ENCODE data around the gene KARS1.
"Not testable (repeated sequence)": the region's sequence is repeated elsewhere in the genome, so short reads cannot be mapped to it uniquely, and the experiment has no call there.

Gene KARS1

DNA sequence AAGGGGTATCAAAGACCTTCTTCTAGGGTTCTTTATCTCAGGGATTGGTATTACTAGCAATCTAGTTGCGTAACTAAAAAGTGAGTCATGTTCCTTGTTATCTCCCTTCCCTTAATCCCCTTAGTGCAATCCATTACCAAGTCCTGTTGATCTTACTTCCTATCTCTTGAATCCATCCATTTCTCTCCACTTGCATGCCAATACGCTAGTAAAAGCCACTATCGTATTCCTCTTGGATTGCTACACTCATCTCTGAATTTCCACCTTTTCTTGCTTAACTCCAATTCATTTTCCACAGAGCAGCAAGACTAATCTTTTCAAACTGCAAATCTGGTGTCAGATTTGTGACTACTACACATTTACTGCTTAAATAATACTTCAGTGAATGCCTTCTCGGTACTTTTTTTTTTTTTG is 22.5 kb downstream of the KARS1 start:
- no peak for DNase-seq (ENCODE audit: low spot score)

GRCh38 chr16:75622761-75623605 is 24.5 kb downstream of the KARS1 start, which contains the start of gene ADAT1:
ADAT1 (minus strand) TSS chr16:75623281; CDS start chr16:75620799, 2,482 bp downstream.
- peak; percentile 94 for DNase-seq (ENCODE audit: low spot score)

GRCh38 chr16:75621170-75621477 is 26.3 kb downstream of the KARS1 start:
- no peak for DNase-seq (ENCODE audit: low spot score)

GRCh38 chr16:75620326-75621169 is 26.9 kb downstream of the KARS1 start:
- DNase-seq (ENCODE audit: low spot score), result no peak

DNA sequence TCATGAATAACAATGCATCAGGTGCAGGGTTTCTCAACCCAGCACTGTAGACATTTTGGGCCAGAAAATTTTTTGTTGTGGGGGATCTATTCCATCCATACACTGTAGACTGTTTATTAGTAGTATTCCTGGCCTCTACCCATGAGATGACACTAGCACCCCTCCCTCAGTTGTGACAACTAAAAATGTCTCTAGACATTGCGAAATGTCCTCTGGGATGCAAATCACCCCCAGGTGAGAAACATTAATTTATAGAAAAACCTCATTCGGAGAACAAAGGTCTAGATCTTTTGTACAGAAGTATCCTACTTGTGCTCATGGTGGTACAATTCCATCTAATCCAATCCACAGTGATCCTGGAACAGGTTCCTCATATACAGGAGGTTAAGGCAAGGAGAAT is 28.7 kb downstream of the KARS1 start:
- DNase-seq (ENCODE audit: low spot score), result no peak

DNA sequence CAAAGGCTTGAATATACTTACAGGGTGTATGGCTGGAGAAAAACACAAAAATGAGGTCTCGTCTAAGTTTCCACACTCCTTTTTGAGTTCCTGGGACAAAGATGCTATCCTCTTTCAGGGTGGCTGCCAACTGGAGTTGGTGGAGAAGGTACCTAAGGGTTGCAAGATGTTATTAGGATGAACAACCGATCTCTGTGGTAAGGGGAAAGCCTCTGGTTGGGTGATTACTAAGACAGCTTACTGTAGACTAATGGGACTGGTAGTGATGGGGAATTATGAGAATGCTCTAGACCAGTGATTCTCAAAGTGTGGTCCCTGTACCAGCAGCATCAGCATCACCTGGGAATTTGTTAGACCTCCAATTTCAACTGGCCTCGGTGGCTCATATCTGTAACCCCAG is 30.3 kb downstream of the KARS1 start:
- no peak for DNase-seq (ENCODE audit: low spot score)

DNA sequence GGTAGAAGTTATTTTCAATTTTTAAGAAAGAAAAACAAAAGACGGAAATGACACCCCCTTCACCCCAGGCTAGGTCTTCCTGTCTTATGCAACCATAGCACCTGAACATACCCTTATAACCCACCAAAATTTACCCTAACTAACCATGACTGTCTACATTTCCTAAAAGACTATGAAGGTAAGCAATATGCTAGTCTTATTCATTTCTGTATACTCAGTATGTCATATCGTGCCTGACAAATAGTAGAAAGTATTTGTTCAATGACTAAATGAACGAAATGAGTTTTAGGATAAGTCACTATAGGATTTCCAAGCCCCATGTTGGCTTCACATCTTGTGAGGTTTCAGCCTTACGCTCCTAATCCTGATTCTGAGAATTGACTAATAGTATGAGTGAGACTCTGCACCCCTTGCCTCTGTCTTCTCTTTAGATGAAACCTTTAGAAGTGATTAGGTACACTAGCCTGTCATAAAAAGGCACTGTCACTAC is 30.9 kb downstream of the KARS1 start:
- no peak for DNase-seq (ENCODE audit: low spot score)

- no peak for DNase-seq (ENCODE audit: low spot score)
These were observed 31.8 kb downstream of the KARS1 start for GRCh38 chr16:75615619-75616018.

- DNase-seq (ENCODE audit: low spot score), result no peak
These were observed 33.2 kb downstream of the KARS1 start for GRCh38 chr16:75614066-75614897.

GRCh38 chr16:75606507-75606906 is 41.0 kb downstream of the KARS1 start:
- DNase-seq (ENCODE audit: low spot score), result no peak

DNA sequence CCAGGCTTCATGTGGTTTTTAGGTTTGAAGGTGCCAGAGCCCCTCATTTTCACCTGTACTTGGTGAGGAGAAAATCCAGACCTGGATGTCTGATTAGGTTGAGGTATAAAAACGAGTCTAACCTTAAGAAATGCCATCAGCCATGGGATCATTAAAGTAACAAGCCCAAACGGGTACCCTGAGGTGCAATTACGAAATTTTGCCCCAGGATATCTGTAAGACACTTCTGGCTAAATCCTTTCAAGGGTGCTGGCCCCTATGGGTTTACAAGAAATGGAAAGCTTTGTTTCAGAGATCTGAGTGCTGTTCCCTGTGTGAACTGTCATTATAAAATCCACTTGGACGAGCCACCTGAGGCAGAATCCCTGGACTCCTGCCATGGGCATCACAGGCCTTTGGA is 44.2 kb downstream of the KARS1 start:
- DNase-seq (ENCODE audit: low spot score), result no peak

GRCh38 chr16:75599452-75600277 is 47.8 kb downstream of the KARS1 start:
- no peak for DNase-seq (ENCODE audit: low spot score)

- DNase-seq (ENCODE audit: low spot score), result peak; percentile 60
These were observed 53.3 kb downstream of the KARS1 start for GRCh38 chr16:75593825-75594820.

DNA sequence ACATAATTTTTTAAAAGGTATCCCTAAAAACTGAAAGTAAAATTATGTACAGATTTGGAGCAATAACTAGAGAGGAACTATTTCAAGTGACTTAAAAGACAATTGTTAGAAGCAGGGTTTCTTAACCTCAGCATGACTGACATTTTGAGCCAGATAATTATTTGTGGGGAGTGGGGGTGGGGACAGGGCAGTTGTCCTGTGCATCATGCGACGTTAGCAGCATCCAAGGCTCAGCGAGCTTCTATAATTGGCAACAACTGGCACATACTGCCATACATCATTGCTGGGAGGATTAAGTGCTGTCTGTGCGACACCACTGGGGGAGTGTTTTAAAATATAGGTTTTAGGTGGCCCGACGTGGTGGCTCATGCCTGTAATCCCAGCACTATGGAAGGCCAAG is 54.2 kb downstream of the KARS1 start:
- DNase-seq (ENCODE audit: low spot score), result no peak

DNA sequence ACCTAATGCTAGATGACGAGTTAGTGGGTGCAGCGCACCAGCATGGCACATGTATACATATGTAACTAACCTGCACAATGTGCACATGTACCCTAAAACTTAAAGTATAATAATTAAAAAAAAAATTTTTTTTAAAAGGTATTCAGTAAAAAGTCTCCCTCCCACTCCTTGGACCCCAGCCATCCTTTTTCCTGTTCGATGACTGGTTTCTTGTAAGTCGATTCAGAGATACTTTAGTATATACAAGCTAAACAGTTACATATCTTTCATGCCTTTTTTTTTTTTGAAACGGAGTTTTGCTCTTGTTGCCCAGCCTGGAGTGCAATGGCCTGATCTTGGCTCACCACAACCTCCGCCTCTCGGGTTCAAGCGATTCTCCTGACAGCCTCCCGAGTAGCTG is 55.5 kb downstream of the KARS1 start:
- not testable (repeated sequence) for DNase-seq (ENCODE audit: low spot score)

DNA sequence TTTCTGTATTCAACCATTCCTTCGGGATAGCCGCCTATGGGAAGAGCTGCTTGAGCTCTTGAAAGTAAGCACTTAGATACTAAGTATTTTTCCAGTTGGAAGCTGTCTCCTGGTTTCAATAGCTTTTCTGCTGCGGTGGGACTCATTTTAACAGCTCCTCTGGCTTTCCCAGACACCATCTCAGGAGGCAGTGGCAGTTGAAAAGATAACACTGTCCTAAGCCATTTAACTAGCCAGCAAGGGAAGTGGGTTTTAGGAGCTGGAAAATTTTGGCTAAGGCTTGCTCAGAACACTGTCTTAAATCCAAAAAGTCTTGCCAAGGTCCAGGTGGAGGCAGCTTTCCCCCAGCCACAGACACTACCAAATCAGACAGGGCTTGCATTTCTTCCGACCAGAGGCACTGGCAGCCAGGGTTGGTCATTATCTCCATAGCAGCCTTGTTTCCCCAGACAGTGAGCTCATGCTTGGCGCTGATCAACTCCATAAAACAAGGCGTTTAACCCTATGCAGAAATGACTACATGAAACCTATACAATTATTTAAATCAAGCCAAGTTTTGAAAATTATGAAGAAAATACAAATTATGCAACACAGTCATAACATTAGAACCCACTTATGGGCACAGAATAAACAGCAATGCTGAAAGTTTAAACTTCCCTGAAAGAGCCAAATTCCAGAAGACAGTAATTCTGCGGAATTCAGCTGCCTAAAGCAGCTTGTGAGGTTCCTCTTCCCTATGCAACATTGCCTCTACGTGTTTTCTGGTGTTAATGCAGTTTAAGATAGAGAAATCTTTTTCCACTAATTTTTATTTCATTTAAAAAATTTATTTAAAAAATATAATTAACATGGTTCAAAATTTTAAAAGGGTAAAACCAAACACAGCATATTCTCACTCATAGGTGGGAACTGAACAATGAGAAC is 56.3 kb downstream of the KARS1 start:
- no peak for DNase-seq (ENCODE audit: low spot score)

DNA sequence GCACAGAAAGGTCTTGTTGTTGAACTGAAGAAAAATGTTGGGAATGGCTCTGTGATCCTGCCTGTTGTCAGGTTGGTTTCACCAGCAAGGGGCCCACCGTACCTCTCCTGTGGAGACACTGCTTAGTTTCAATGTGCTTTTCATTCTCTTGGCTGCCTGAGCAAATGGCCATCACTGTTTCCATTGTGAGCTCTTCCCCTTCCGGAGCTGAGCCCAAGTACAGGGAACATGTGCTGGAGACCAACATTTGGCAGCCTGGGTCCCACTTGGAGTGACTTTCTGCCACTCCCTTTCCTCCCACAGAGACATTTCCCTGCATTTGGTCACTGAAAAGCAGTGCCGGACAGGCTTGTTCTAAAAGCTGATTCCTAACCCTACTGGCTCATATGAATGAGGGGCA is 58.2 kb downstream of the KARS1 start:
- no peak for DNase-seq (ENCODE audit: low spot score)

GRCh38 chr16:75588716-75589115 is 58.7 kb downstream of the KARS1 start:
- no peak for DNase-seq (ENCODE audit: low spot score)

- DNase-seq (ENCODE audit: low spot score), result no peak
These were observed 63.4 kb downstream of the KARS1 start for GRCh38 chr16:75584108-75584507.
